ENCODE measurements around the gene KNTC1.

KNTC1 gene

DNA sequence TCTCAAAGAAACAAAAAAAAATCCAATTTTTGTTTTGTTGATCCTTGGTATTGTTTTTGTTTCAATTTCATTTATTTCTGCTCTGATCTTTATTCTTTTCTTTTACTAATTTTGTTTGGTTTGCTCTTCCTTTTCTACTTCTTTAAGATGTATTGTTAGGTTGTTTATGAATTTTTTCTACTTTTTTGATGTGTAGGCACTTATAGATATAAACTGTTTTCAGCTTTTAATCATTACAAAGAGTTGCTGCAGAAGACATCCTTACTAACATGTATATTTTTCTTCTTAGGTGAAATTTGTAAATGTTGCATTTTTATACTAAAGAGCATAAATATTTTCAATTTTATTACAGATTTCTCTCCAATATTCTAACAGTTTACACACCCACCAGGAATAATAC is 69.8 kb downstream of the KNTC1 start:
- H3K4me3 ChIP-seq (ENCODE audit: low read length), result no peak overlapping the region
- TF ChIP-seq, protein P1, sequence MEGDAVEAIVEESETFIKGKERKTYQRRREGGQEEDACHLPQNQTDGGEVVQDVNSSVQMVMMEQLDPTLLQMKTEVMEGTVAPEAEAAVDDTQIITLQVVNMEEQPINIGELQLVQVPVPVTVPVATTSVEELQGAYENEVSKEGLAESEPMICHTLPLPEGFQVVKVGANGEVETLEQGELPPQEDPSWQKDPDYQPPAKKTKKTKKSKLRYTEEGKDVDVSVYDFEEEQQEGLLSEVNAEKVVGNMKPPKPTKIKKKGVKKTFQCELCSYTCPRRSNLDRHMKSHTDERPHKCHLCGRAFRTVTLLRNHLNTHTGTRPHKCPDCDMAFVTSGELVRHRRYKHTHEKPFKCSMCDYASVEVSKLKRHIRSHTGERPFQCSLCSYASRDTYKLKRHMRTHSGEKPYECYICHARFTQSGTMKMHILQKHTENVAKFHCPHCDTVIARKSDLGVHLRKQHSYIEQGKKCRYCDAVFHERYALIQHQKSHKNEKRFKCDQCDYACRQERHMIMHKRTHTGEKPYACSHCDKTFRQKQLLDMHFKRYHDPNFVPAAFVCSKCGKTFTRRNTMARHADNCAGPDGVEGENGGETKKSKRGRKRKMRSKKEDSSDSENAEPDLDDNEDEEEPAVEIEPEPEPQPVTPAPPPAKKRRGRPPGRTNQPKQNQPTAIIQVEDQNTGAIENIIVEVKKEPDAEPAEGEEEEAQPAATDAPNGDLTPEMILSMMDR (conservative IDR thresholded peaks at IDR 0.05; ENCODE audit: low read depth, low read length), result no peak
- DNase-seq (ENCODE audit: low read depth), result no peak

DNA sequence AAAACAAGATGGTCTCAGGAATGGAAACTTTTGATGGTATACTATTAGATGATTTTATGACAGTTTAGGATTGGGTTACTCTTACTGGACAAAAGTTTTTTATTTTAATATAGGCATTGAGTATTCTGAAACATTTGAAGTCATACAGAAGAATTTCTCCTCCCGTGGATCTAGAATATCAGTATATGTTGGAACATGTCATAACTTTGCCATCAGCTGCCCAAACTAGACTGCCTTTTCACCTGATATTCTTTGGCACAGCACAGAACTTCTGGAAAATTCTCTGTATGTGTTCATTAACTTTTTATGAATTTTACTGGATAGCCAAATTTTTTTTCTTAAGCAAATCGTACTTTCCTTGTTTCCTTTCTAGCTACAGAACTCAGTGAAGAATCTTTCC is 75.4 kb downstream of the KNTC1 start:
- H3K4me3 ChIP-seq (ENCODE audit: low read length), result no peak overlapping the region
- no peak for DNase-seq (ENCODE audit: low read depth)
- TF ChIP-seq, protein P1 (conservative IDR thresholded peaks at IDR 0.05; ENCODE audit: low read depth, low read length), result no peak

DNA sequence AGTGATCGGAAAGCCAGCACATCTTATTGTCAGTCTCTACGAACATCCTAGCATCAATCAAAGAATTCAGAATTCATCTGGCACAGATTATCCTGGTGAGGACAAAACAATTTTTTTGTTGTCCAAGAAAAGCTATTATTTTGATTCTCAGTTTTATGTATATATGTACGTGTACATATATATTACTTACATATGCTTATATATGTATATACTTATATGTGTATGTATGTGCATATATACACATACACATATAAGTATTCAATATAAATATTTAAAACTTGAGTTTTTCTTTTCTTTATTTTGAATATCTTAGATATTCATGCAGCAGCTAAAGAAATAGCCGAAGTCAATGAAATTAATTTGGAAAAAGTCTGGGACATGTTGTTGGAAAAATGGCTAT is 77.9 kb downstream of the KNTC1 start:
- TF ChIP-seq, protein P1 (conservative IDR thresholded peaks at IDR 0.05; ENCODE audit: low read depth, low read length), result no peak
- no peak overlapping the region for H3K4me3 ChIP-seq (ENCODE audit: low read length)
- DNase-seq (ENCODE audit: low read depth), result no peak

DNA sequence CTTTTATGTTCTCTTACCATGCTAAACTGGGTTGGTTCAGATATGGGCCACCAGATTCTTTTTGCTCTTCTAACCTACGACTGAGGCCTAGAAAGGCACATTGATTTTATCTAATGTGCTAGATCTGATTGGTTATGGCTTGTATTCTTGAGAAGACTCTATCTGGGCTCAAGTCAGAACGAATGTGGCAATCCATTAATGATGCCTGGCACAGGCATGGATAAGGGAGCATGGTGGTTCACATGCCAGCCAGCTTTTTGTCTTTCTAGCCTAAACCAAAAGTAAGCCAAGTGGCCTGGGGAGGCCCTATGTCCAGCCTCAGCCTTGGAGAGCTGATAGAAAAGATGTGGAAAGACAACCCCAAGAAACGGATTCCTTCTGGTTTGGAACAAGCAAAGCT is 82.7 kb downstream of the KNTC1 start:
- DNase-seq (ENCODE audit: low read depth), result no peak
- TF ChIP-seq, protein P1 (conservative IDR thresholded peaks at IDR 0.05; ENCODE audit: low read depth, low read length), result no peak
- no peak overlapping the region for H3K4me3 ChIP-seq (ENCODE audit: low read length)

DNA sequence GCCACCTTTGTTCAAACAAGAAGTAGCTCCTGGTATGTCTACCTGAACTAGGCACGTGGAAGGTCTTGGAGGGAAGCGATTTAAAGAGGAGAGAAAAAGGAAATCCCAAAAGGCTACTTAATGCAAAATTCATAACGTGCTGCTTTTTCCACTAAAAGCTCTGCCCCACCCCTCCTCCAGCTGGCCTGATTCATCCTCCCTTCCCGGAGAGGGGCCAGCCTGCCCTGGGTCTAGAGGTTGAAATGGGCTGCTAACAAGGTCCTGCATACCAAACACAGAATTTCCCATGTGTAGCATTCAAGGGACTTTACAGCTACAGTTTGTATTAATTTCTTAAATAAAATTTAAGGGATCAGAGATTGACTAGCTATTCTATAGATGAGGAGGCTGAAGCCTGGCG is 83.2 kb downstream of the KNTC1 start:
- DNase-seq (ENCODE audit: low read depth), result no peak
- TF ChIP-seq, protein P1 (conservative IDR thresholded peaks at IDR 0.05; ENCODE audit: low read depth, low read length), result no peak
- H3K4me3 ChIP-seq (ENCODE audit: low read length), result no peak overlapping the region

DNA sequence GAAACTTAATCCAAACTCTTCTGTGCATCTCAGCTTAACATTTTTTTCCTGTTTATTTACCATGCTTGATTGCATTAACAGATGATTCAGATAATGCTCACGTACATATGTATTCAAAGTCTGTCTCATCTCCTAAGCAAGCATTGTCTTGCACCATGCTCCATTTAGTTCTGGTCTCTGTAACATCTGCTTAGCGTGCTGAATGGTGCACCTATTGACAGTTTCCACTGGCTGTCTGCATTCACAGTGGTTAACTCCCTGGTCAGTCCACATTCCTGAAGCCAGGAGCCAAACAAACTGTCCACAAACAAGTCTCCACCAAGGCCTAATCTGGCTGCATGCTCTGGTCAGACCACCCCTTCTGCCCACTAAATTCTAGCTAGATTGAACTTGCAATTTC is 83.9 kb downstream of the KNTC1 start:
- no peak overlapping the region for H3K4me3 ChIP-seq (ENCODE audit: low read length)
- TF ChIP-seq, protein P1 (conservative IDR thresholded peaks at IDR 0.05; ENCODE audit: low read depth, low read length), result no peak
- DNase-seq (ENCODE audit: low read depth), result no peak

DNA sequence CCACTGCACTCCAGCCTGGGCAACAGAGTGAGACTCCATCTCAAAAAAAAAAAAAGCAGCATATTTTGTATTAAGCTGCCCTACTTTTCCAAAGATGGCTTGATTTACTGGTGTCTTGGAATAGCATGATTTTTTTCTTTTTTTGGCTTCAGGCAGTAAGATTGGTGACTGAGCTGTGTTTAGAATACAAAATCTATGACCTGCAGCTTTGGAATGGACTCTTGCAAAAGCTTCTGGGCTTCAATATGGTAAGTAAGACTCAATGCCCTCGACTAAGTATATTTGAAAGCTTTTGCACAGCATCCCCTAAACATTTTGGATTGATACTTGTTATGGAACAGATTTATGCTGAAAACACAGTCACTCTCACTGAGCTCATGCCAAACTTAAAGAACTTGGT is 87.8 kb downstream of the KNTC1 start:
- no peak overlapping the region for H3K4me3 ChIP-seq (ENCODE audit: low read length)
- TF ChIP-seq, protein P1 (conservative IDR thresholded peaks at IDR 0.05; ENCODE audit: low read depth, low read length), result no peak
- no peak for DNase-seq (ENCODE audit: low read depth)

All from retinal pigment epithelial cell (primary cell).